Kasumi-1 (cell line): ENCODE data around the gene DALRD3.

Source experiments
- DNase-seq, 2 experiments: peaks; one replicate each; lab custom pipeline; 2025; lab: John Stamatoyannopoulos, UW

DALRD3 gene

GRCh38 chr3:49005998-49006397 is 12.4 kb downstream of the DALRD3 start:
- DNase-seq, result no peak

GRCh38 chr3:49005303-49005680 is 13.1 kb downstream of the DALRD3 start:
- no peak for DNase-seq

GRCh38 chr3:49004352-49005302 is 13.8 kb downstream of the DALRD3 start:
- DNase-seq, result no peak

GRCh38 chr3:49001155-49001554 is 17.2 kb downstream of the DALRD3 start:
- DNase-seq, result no peak

- DNase-seq, result no peak
These were observed 19.1 kb downstream of the DALRD3 start for GRCh38 chr3:48999085-48999858.

GRCh38 chr3:48997714-48998637 is 20.4 kb downstream of the DALRD3 start:
- DNase-seq, result no peak

- no peak for DNase-seq
These were observed 21.2 kb downstream of the DALRD3 start for GRCh38 chr3:48997102-48997635.

GRCh38 chr3:48996640-48997039 is 21.7 kb downstream of the DALRD3 start:
- DNase-seq, result no peak

GRCh38 chr3:48993834-48994233 is 24.5 kb downstream of the DALRD3 start:
- DNase-seq, result peak; percentile 35 to 43

- no peak for DNase-seq
These were observed 26.4 kb downstream of the DALRD3 start for GRCh38 chr3:48991851-48992545.

GRCh38 chr3:48990636-48991469 is 27.5 kb downstream of the DALRD3 start:
- no peak for DNase-seq

GRCh38 chr3:48989796-48990635 is 28.4 kb downstream of the DALRD3 start, which contains the start of gene P4HTM:
P4HTM (plus strand) TSS chr3:48990241; CDS start chr3:48990257, 16 bp downstream.
- peak; percentile 81 to 87 for DNase-seq

- no peak for DNase-seq
These were observed 29.1 kb downstream of the DALRD3 start for GRCh38 chr3:48989126-48989795.

GRCh38 chr3:48985831-48986376 is 32.5 kb downstream of the DALRD3 start:
- no peak for DNase-seq

GRCh38 chr3:48984663-48985062 is 33.7 kb downstream of the DALRD3 start:
- peak; percentile 18 to 48 for DNase-seq

- DNase-seq, result no peak
These were observed 35.3 kb downstream of the DALRD3 start for GRCh38 chr3:48983096-48983495.

- DNase-seq, result no peak
These were observed 35.7 kb downstream of the DALRD3 start for GRCh38 chr3:48982686-48983085.

GRCh38 chr3:48982016-48982415 is 36.4 kb downstream of the DALRD3 start:
- no peak for DNase-seq
